Erythroblast (primary cell): Measurements from ENCODE around the gene KRT78.

Experiments
- GATA1 ChIP-seq: IDR thresholded peaks from 2 replicates; pipeline ENCODE4 v1.6.1; 2011; ENCODE audit warnings: low read depth, mild to moderate bottlenecking, control low read depth, low read length, moderate library complexity
- POLR2A ChIP-seq: IDR thresholded peaks from 2 replicates; pipeline ENCODE4 v1.6.1; 2011; ENCODE audit warnings: mild to moderate bottlenecking, low read length

- TF ChIP-seq POLR2A (no peak), GATA1 (no peak)
These were observed 31.6 kb downstream of the KRT78 start for GRCh38 chr12:52817003-52817698.
